HG03565 (cell line): ENCODE results near the gene MYRIP.

Source experiments
- ATAC-seq: cut with Tn5 transposase; IDR thresholded peaks from one replicate; pipeline ENCODE4 v1.9.1; 2021; ENCODE audit warnings: mild to moderate bottlenecking, moderate library complexity; ENCODE audit not compliant: unreplicated experiment

MYRIP gene

DNA sequence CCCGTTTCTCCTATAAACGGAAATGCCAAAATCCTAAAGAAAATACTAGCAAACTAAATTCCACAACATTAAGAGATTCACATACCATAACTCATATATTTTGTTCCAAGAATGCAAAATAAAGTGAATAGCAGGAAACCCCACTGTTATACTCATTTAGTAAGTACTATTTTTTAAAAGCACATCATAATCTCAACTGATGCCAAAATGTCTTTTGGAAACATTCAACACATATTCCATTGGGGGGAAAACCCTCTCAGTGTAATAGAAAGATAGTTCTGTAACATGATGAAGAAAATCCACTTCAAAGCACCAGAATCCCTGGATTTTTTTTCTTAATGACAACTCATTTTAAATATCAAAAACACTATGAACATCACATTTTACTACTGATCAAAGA, 407.1 kb downstream of the MYRIP start:
- ATAC-seq = no peak

DNA sequence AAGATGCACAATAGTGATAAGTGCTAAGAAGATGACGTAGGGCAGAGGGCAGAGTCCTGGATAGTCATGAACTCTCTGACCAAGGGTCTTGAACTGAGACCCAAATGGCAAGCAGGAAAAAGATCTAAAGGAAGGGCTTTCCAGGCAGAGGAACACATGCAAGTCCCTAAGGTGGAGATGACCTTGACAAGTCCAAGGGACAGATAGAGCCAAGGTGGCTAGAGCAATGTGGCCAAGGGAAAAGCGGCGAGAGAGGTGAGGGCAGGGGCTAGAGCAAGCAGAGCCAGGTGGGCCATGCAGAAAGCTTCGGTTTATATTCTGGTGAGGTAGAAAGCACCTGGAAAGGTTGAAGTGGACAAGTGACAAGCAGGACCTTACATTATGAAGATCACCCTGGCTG, 414.4 kb downstream of the MYRIP start:
- ATAC-seq = no peak

DNA sequence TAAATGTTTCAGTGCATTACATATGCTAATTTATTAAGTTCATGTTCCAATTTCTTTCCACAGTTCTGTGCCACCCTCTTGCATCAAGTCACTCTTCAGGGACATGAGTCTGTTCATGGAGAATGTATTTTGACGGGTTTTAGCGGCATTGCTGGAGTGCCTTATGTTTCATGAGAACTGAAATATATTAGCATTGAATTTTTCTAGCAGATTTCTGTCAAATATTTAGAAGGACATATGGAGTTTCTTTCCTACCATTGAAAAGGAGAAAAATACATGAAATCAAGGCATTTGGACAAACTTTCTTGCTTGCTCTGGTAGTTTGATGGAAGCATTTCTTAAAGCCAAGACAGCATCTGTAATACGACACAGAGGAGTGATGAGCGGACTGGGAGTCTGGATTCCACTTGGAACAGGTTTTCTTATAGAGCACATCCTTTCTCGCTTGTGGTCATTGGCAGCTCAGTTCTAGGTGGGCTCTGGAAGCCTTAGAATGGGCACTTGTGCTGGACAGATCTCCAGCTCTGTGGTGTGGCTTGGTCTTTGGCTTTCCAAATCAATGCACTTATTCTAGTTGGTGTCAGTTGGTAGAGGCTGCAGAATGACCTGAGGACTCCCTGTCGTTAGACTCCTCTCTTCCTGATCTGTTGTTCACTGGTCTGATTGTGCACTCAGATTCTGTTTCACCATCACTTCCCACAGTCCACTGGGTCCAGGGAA, 415.5 kb downstream of the MYRIP start:
- ATAC-seq = no peak

DNA sequence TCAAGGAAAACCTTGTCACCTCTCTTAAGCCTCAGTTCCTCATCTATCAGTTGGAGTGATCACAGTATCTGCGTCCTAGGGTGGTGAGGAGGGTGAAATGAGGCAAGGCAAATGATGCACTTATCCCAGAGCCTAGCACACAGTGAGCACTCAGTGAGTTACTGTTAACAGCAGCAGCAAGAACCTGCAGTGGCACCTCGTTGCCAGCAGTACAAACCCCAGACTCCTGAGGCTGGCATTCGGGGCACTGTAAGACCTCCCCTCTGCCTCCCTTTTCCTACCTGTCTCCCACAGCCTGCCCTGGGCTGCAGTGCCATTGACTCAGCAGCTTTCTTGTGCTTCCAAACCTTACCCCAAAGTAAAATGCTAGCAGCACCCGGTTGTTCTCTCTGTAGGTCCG, 417.2 kb downstream of the MYRIP start:
- ATAC-seq = no peak

DNA sequence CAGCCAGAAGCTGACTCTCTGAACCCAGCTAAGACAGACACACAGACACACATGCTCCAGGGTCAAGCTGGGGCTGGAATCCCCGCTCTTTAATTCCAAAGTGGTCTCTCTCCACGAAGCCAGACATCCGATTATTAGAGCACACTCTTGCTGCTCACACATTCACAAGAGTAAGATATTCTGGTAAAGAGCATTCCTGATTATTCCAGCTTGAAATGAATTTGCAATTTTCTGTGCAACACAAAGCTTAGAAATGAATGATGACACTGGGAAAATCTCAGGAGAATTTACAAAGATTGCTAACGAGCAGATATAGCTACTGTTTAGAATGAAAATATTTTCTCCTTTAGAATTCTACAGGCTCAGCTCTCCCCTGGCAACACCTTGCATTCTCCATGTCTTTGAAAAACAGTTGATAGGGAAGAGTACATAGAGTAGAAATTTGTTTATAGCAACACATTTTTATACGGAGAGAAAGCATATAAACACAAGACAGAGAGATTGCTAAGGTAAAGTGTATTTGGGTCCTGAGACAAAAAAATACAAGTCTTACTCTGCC, 419.5 kb downstream of the MYRIP start:
- no peak for ATAC-seq

DNA sequence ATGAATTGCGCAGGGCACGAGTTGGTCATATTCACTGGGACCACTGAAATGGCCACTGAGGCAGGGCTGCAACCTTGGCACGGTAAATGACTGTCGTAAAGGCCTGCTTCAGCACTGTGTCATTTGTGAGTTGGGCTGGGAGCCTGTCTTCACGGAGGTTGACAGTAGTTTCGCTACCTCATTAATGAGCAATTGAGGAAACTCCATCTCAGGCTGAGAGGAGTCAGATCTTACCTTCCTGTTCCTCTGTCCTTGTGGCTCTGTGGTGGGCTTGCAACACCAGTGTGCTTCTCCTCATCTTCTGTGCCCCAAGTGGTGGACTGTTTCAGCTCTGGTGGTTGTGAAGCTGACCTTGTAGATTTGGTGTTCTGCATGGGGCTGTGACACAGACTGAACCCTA, 420.0 kb downstream of the MYRIP start:
- no peak for ATAC-seq

DNA sequence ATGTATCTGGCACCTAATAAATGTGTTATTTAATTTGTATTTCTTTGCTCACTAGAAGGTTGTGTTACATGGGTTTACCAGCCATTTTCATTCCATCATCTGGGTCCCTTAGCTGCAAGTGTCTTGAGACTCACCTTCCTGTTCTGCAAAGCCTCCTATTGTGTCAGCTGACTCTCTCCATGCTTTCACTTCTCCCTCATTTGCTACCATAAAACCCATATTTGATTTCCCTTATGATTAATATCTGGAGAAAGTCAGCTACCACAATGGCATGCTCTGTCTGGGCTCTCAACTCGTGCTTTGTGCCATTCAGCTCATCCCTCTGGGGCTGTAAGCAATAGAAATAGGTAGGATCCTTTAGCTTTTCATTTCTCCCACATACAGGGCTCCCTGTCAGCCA, 420.6 kb downstream of the MYRIP start:
- no peak for ATAC-seq

DNA sequence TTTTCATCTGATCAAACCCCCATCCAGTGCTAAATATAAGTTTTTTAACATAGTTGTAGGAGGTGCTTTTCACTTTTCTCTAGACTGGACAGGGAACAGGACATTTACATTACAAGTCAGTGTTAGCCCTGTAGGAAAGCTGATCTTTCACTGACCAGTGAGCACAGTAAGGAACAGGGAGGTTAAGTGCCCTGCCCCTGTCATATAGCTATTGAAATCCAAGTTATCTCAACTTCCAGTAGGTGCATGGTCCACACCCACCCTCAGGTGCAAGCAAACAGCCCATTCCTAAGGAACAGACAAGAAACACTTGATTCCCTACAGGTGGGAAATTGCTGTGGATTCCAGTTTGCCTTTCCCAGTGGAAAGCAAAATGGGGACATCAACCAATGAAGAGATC, 421.0 kb downstream of the MYRIP start:
- no peak for ATAC-seq

DNA sequence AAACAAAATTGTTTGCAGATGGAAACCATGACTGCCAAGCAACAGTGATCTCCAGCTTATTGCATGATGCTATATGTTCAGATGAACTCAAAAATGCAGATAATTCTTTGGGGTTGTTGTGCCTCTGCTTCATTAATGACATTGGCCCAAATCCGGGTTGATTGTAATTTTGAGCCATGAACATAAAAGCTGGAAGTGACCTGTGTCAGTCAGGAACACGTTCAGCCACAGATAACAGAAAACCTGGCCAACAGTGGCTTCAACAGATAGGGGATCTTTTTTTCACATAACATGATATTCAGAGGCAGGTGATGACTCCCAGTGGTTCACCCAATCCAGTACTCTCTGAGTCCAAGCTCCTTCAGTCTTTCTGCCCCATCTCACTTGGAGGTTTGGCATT, 423.2 kb downstream of the MYRIP start:
- no peak for ATAC-seq

DNA sequence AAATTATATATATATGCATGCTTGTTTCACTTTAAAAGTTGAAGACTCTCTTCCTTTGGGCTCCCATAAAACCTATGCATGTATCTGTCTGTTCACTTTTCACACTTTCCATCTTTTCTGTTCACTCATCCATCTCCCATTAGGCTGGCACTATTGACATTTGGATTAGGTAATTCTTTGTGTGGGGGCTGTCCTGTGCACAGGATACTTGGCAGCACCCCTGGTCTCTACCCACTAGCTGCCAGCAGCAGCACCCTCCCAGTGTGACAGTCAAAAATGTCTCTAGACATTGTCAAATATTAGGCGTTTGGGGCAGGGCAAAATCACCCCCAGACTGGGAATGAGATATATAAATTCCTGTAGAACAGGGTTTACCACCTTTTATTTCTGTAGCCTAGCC, 427.8 kb downstream of the MYRIP start:
- ATAC-seq = no peak

DNA sequence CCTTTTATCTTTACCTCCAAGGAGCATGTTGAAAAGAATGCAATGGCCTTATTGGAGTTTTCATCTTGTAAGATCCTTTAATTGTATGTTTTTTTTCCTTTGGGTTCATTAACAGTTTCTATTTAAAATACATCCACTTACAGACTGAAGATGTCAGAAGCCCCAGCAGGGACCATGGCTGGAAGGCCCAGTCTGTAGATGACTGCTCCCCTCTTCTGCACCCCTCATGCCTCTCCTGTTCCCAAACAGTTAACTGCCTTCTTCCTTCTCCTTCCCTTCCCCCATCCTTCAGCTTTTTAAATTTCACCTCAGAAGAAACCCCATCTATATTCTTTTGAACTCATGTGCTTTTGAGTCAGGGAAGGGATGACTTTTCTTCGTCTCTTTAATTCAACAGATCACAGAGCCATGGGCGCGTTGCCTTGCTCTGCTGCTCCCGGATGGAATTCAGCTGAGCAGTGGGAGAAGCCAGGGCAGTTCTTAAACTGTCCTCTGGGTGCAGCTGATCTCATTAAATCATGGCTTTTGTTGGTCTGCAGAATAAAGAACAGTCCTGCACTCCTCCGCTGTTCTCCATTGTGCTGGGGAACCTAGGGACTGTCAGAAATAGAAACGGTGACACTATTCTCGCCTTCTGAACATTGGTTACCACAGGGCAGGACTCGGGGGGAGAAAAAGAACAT, 428.6 kb downstream of the MYRIP start:
- ATAC-seq = no peak

DNA sequence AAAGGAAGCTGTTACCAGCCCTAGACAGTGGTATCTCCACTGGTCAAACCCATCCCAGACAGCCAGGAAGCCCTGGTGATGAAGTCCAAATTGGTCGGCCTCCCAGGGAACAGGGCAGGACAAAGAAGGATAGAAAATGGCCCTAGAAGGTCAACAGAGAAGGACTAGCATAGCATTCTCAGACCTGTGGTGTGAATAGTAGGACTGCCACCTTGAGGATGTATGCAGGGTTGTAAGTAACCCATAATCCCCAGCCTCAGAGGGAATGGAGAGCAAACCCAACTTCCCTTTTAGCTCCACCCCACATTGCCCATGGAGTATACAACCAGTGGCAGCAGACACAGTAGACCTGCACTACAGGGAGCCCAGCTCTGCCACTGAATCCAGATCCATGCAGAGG, 431.5 kb downstream of the MYRIP start:
- ATAC-seq = no peak

DNA sequence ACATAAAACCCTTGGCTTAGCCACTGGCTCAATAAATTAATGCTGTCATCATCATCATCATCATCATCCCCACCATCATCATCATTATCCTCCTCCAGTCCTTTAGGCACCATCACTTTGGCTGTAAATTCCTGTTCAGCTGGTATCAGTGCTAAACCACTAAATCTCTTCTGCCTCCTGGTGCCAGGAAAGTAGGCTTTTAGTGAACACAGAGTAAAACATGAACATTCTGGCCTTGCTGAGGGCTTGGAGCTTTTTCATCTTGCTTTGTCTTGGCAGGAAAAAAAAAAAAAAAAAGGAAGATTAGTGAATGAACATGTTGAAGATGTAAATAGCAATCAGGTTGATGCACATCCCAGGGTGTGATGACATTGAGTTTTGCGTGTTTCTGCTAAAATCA, 432.8 kb downstream of the MYRIP start:
- no peak for ATAC-seq

DNA sequence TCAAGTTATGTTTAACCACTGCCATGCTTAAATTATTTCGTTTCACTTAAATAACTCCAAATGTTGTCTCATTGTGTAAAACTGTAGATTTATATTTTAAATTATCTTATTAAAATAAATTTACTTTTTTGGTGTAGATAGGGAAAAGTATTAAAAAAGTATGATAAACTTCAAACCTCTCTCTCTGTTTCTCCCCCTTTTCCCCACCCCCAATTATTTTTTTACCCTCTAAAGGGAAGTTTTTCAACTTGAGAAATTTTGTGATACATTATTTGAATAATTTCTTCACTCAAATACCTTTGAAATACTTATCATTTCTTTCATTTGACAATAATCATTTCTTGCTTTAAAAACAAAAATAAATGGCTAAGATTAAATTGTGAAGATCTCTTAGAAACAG, 433.2 kb downstream of the MYRIP start:
- ATAC-seq = no peak

DNA sequence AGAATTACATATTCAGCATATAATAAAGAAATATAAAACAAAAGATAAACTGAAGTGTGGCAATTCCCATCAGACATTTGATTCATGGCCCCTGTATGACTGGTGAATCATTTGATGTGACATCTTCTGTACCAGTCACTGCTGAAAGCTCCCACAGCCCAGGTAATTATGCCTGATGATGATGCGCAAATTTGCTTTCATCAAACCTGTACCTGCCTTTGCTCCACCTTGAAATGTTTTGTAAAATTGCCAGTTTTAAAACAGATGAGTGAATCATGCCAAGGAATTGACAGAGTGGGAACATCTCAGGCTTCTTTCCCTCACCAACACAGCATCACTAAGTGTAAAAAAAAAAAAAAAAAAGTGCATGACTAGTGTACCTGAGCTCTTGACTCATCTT, 433.6 kb downstream of the MYRIP start:
- ATAC-seq = no peak

DNA sequence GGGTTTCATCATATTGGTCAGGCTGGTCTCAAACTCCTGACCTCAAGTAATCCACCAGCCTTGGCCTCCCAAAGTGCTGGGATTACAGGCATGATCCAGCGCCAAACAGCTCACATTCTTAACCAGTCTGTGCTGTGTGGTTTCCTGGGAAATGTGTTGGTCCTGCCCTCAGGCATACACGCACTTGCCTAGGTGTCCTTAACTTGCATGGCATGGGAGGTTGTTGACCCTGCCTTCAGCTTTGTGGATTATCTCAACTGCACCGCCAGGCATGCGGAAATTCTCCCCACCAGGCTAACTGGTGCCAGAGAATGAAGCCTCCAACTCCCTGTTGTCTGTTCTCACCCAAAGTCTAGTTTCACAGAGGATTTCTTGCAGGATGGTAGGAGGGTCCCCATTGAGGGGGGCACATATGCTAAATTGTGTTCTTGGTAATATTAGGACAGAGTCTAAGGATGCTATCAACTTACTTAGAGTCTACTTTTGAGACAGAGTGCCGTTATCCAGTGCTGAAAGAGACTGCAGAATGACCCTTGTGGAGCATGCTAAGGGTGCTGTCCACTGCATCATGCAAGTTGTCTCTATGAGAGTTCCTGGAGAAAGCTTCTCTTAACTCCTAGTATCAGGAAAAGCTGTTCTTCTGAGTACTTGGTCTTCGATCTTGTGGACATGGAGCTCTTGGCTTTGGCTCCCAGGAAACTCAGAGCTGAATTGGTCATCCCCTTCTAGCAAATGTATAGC, 438.5 kb downstream of the MYRIP start:
- no peak for ATAC-seq

DNA sequence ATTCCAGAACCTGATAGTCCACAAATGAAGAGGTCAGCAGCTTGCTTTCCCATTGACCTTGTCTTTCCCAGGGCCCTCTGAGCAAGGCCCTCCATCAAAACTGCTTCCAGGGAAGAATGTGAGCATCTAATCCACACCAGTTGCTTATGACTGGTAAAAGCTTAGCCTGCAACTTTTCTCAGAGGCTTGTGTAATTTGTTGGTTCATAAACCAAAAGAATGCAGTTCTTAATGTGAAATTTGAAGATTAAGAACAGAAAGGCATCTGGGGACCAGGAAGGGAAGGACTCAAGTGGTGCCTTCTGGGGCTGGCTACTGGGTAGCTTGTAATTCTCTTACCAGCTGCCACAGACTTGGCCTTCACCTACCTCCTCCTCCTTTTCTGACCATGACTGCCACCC, 439.2 kb downstream of the MYRIP start:
- ATAC-seq = no peak

DNA sequence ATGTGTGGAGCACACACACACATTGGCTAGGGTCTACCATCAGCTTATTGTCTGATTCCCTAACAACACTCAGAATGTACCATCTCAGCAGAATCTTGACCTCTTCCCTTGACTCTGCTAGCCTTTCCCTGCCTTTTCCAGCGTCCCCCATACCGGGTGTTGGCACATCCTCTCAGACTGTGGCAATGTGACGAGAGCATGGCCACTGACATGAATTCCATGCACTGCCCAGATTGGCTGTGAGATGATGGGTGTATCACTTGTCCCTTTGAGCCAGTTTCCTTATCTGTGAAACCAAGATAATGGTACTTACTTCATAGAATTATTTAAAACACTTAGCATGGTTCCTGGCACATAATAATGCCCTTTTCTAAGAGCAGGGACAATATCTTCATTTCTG, 439.8 kb downstream of the MYRIP start:
- no peak for ATAC-seq

DNA sequence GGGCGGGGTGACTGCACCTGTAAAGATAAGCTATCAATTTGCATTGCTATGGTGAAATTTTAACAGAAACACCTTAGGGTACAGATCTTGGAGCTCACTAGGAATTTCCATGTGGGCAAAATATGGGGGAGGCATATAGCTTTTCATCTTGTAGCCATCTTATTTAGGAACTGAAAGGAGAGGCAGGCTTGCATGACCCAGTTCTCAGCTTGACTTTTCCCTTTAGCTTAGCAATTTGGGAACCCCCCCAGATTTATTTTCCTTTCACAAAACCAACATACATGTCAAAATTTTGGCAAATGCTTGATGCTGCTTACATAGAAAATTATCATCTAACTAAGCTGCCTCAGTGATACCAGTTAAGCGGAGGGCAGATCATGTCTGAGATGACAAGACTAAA, 445.1 kb downstream of the MYRIP start:
- no peak for ATAC-seq

DNA sequence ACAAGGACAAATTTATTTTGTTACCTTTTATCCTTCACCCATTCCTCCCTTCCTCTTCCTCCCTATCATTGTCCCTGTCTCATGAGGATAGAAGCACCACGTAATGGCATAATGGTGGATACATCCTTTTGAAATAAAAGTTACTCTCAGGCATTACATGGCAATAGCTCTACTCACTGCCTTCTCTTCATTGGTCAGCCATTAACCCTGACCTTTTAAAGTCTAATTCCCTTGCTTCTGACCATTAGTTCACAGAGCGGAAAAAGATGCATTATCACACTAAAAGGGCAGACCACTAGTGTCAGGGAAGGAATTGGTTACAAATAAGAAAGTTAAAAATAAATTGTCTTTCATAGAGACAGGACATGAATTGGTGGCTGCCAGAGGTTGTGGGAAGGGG, 445.5 kb downstream of the MYRIP start:
- no peak for ATAC-seq

DNA sequence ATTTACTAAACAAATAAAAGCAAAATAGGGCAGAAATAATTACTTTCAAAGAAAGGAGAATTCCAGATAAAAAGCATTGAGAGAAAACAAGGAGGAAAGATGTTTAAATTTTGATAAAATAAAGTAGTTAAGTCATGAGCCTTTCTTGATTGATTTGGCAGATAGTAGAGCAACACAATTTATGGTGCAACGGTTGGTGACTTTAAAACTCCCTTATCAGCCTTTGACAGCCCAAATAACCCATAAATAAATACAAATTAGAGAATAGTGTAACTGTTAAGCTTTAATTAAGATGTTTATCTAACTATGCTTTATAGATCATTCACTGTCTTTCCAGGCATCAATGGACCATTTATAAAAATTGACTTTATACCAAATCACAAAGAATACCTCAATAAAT, 446.1 kb downstream of the MYRIP start:
- ATAC-seq = no peak

DNA sequence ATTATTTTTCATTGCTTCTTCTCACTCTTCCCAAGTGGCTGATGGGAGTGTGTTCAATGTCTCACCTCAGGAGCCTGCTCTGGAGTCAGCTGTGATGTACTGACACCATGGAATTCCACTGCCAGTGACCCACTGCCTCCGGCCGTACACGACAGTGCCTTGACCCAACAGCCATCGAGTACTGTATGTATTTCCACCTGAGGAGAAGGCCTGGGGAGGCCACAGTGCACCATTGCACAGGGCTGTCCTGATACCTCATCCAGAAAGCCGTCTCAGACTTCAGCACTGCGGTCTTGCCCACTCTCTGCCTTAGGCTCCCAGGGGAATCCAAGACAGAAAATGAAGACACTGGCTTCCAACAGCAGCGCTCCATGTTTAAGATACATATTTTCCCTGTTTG, 448.7 kb downstream of the MYRIP start:
- no peak for ATAC-seq
